Measurements from ENCODE around the gene TP53TG5. TPM values are rescaled to one million over a fixed set of nuclear protein-coding genes. Genes with fewer than 3 reads are reported as not detected.

The TP53TG5 gene
- total and polyA plus RNA-seq, 2 of the 8 experiments (the other 6 are each of a cell fraction or from before 2014, with no cell fraction given) = not detected

DNA sequence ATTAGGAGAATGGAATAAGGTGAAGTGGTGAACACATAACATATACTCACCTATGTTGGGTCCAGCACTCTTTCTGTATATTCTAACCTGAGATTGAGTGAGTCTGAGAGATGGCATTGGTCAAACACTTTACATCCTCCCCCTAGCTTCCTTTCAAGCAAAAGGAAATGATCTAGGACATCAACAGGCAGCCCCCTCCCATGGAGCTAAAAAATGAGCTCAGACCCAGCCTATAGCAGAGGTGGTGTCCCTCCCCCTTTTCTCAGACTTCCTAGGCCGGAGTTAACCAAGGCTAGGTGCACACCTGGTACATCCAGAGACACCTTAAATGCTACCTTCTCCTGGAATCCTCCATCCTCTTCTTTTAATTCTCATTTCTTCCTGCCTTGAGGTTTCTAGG lies 24.4 kb downstream of the TP53TG5 start (continued):
- TF ChIP-seq HDAC6 (IDR thresholded peaks at IDR 0.05; ENCODE audit: low read depth, low read length) (no peak), KDM5A (IDR thresholded peaks at IDR 0.05; ENCODE audit: low read length) (no peak), KDM4A (IDR thresholded peaks at IDR 0.05; ENCODE audit: low read depth, low read length, severe bottlenecking) (no peak), SAP30 (IDR thresholded peaks at IDR 0.05; ENCODE audit: insufficient read depth, insufficient replicate concordance, low read length) (no peak), YY1 (IDR thresholded peaks at IDR 0.05; ENCODE audit: low read depth, low read length) (no peak)

Measured in H1 (cell line).